Measurements from ENCODE around the gene LRRC28.
"Not testable (repeated sequence)": the region's sequence is repeated elsewhere in the genome, so short reads cannot be mapped to it uniquely, and the experiment has no call there.

The LRRC28 gene

GRCh38 chr15:99250857-99251841, at the start of gene LRRC28:
Gene LRRC28, plus strand, starts transcription at chr15:99251481. Its CDS starts 4,477 bp downstream, at chr15:99255958.
- DNase-seq = peak; percentile 94

- no peak for DNase-seq
Observed at GRCh38 chr15:99202176-99202552, 49.1 kb upstream of the LRRC28 start.

- DNase-seq = no peak
Observed at GRCh38 chr15:99207672-99208071, 43.6 kb upstream of the LRRC28 start.

GRCh38 chr15:99209326-99209725, 42.0 kb upstream of the LRRC28 start:
- DNase-seq = no peak

- DNase-seq = no peak
Observed at GRCh38 chr15:99210334-99210733, 40.9 kb upstream of the LRRC28 start.

GRCh38 chr15:99211926-99212325, 39.4 kb upstream of the LRRC28 start:
- no peak for DNase-seq

GRCh38 chr15:99212406-99212805, 38.9 kb upstream of the LRRC28 start:
- no peak for DNase-seq

GRCh38 chr15:99213187-99213811, 38.0 kb upstream of the LRRC28 start:
- DNase-seq = peak; percentile 59

- no peak for DNase-seq
Observed at GRCh38 chr15:99224372-99225214, 26.7 kb upstream of the LRRC28 start.

- no peak for DNase-seq
Observed at GRCh38 chr15:99226802-99227201, 24.5 kb upstream of the LRRC28 start.

GRCh38 chr15:99228120-99228770, 23.0 kb upstream of the LRRC28 start:
- DNase-seq = no peak

- no peak for DNase-seq
Observed at GRCh38 chr15:99230867-99231266, 20.4 kb upstream of the LRRC28 start.

GRCh38 chr15:99232740-99233139, 18.5 kb upstream of the LRRC28 start:
- no peak for DNase-seq

GRCh38 chr15:99234160-99234559, 17.1 kb upstream of the LRRC28 start:
- DNase-seq = not testable (repeated sequence)

GRCh38 chr15:99238849-99239248, 12.4 kb upstream of the LRRC28 start:
- no peak for DNase-seq

GRCh38 chr15:99239545-99240198, 11.6 kb upstream of the LRRC28 start:
- DNase-seq = no peak

GRCh38 chr15:99241752-99242151, 9.5 kb upstream of the LRRC28 start:
- DNase-seq = no peak

GRCh38 chr15:99244306-99244705, 7.0 kb upstream of the LRRC28 start:
- DNase-seq = no peak

- no peak for DNase-seq
Observed at GRCh38 chr15:99247062-99247461, 4.2 kb upstream of the LRRC28 start.

- DNase-seq = no peak
Observed at GRCh38 chr15:99248000-99248715, 3.1 kb upstream of the LRRC28 start.

- no peak for DNase-seq
Observed at GRCh38 chr15:99249270-99249841, 1.9 kb upstream of the LRRC28 start, which contains the start of gene TTC23. Gene TTC23, minus strand, starts transcription at chr15:99249581. Its CDS starts 20,869 bp downstream, at chr15:99228712.

All from activated naive CD4-positive, alpha-beta T cell treated with anti-CD3 and anti-CD28 coated beads, Interleukin-2, amount 50 U/mL, for 16 hours (primary cell).